HG03060 (cell line): ENCODE data around the gene ARHGEF18.

Experiments used
- ATAC-seq: cut with Tn5 transposase; IDR thresholded peaks from one replicate; pipeline ENCODE4 v1.9.1; 2021; ENCODE audit warnings: low read depth, moderate number of reproducible peaks; ENCODE audit not compliant: unreplicated experiment

ARHGEF18 gene

DNA sequence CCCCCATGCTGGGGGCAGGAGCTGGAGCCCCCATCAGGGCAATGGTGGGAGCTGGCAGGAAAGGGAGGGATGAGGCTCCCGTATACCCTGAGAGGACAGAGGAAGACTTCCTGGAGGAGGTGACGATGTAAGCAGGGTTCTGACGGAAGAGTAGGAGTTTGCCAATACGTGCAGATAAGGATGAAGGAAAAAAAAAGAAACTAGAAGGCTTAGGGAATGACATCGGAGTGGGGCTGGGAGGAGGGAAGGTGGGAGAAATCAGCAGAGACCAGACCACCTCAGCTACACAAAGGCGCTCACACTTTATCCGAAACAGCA, 32.3 kb downstream of the ARHGEF18 start:
- ATAC-seq: no peak

- ATAC-seq: no peak
Measured at GRCh38 chr19:7382694-7383093, 34.0 kb downstream of the ARHGEF18 start.

DNA sequence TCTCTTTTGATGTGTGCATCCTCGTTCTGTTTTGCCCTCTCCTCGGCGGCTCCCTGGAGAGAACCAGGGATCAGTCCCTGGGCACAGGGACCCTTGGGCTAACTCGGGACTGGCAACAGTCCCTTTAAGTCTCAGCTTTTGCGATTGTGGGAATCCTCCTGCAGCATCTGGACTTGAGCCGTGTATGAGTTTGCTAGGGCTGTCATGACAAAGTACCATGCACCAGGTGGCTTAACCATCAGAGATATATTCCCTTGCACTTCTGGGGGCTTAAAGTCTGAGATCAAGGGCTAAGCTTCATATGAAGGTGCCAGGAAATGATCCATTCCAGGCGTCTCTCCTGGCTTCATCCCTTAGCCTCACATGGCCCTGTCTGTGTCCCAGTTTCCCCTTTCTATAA, 34.5 kb downstream of the ARHGEF18 start:
- no peak for ATAC-seq

- no peak for ATAC-seq
Measured at GRCh38 chr19:7385062-7385461, 36.3 kb downstream of the ARHGEF18 start.

- no peak for ATAC-seq
Measured at GRCh38 chr19:7386308-7386707, 37.6 kb downstream of the ARHGEF18 start.

- no peak for ATAC-seq
Measured at GRCh38 chr19:7386769-7387168, 38.0 kb downstream of the ARHGEF18 start.

- ATAC-seq: no peak
Measured at GRCh38 chr19:7391218-7391670, 42.5 kb downstream of the ARHGEF18 start.

GRCh38 chr19:7393459-7393858, 44.7 kb downstream of the ARHGEF18 start:
- ATAC-seq: no peak

GRCh38 chr19:7393939-7394730, 45.4 kb downstream of the ARHGEF18 start:
- ATAC-seq: no peak

- ATAC-seq: peak; percentile 58
Measured at GRCh38 chr19:7394731-7395359, 46.1 kb downstream of the ARHGEF18 start.

DNA sequence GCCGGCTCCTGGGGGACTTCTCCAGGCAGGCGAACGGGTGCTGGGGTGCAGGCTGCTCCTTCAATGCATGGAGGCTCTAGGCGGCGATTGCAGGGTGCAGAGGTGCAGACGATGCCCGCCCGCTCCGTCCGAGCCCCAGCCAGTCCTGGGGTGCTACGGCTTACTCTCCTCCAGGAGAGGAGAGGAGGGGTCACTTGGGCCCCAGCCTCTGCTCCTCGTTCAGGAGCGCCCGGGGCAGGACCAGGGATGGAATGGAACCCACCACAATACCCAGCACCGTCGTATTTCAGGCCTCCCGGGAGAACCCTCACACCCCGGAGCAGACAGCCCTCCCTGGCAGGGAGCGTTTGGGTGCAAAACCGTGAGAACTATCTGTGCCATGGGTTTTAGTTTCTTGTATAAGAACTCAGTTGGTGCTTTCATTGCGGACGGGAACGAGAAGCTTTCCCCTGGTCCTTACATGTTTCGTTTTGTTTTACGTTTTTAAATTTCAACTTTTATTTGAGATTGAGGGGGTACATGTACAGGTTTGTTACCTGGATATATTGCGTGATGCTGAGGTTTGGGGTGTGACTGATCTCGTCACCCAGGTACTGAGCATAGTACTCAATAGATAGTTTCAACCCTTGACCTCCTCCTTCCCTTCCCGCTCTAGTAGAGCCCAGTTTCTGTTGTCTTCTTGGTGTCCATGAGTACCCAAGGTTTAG, 46.8 kb downstream of the ARHGEF18 start:
- no peak for ATAC-seq

DNA sequence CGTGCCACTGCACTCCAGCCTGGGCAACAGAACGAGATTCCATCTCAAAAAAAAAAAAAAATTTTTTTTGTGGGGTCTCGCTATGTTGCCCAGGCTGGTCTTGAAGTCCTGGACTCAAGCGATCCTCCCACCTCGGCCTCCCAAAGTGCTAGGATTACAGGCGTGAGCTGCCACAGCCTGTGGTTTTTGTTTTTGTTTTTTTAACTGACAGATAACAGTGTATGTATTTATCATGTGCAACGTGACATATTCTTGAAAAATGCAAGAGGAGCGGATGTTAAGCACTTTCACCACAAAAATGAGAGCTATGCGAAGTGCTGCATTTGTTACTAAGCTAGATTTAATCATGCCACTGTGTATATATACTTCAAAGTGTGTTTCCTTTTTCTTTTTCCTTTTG, 49.0 kb downstream of the ARHGEF18 start:
- ATAC-seq: no peak
